Colon (tissue), 2 donors: ENCODE results near the gene OR52E5.

ENCODE experiments used
- FAIRE-seq: peaks from 2 replicates; lab custom pipeline; 2012; peaks lifted over from hg19 to GRCh38; lab: Jason Lieb, UNC
- donor health status: control.
- donor health status: control.

Gene OR52E5

GRCh38 chr11:5892908-5893307 lies at the start of gene OR52E5:
OR52E5 (plus strand) TSS chr11:5893208; CDS start chr11:5900777, 7,569 bp downstream.
- FAIRE-seq = no peak

- no peak for FAIRE-seq
These were observed 46.3 kb upstream of the OR52E5 start for GRCh38 chr11:5846701-5847100.

GRCh38 chr11:5847711-5848110 lies 45.3 kb upstream of the OR52E5 start:
- no peak for FAIRE-seq

GRCh38 chr11:5851002-5851401 lies 42.0 kb upstream of the OR52E5 start:
- FAIRE-seq = no peak

GRCh38 chr11:5857590-5857989 lies 35.4 kb upstream of the OR52E5 start, which contains the start of gene OR52E8:
OR52E8 (minus strand) TSS chr11:5857690; CDS start chr11:5857690, 0 bp downstream.
- FAIRE-seq = no peak

- no peak for FAIRE-seq
These were observed 27.2 kb upstream of the OR52E5 start for GRCh38 chr11:5865826-5866225.

GRCh38 chr11:5878564-5878963 lies 14.4 kb upstream of the OR52E5 start:
- no peak for FAIRE-seq

GRCh38 chr11:5880329-5880728 lies 12.7 kb upstream of the OR52E5 start, which contains the start of gene OR52E4:
OR52E4 (plus strand) TSS chr11:5880629; CDS start chr11:5884293, 3,664 bp downstream.
- FAIRE-seq = no peak

- no peak for FAIRE-seq
These were observed 11.3 kb upstream of the OR52E5 start for GRCh38 chr11:5881756-5882155.

- FAIRE-seq = no peak
These were observed 5.8 kb upstream of the OR52E5 start for GRCh38 chr11:5887172-5887571.

- FAIRE-seq = no peak
These were observed 5.3 kb upstream of the OR52E5 start for GRCh38 chr11:5887661-5888060.

GRCh38 chr11:5891216-5891800 lies 1.7 kb upstream of the OR52E5 start:
- no peak for FAIRE-seq

- no peak for FAIRE-seq
These were observed 6.5 kb downstream of the OR52E5 start for GRCh38 chr11:5899534-5899933.

- FAIRE-seq = no peak
These were observed 17.5 kb downstream of the OR52E5 start for GRCh38 chr11:5910540-5910939.

GRCh38 chr11:5922749-5923426 lies 29.9 kb downstream of the OR52E5 start:
- FAIRE-seq = no peak

- no peak for FAIRE-seq
These were observed 30.4 kb downstream of the OR52E5 start for GRCh38 chr11:5923427-5923776.

GRCh38 chr11:5923794-5924193 lies 30.8 kb downstream of the OR52E5 start:
- FAIRE-seq = no peak

GRCh38 chr11:5928271-5928670 lies 35.3 kb downstream of the OR52E5 start:
- FAIRE-seq = no peak

GRCh38 chr11:5928811-5929210 lies 35.8 kb downstream of the OR52E5 start:
- FAIRE-seq = no peak

- FAIRE-seq = no peak
These were observed 36.8 kb downstream of the OR52E5 start for GRCh38 chr11:5929571-5930368.

GRCh38 chr11:5930614-5931013 lies 37.6 kb downstream of the OR52E5 start:
- no peak for FAIRE-seq

- no peak for FAIRE-seq
These were observed 38.1 kb downstream of the OR52E5 start for GRCh38 chr11:5931061-5931460.

- FAIRE-seq = no peak
These were observed 39.7 kb downstream of the OR52E5 start for GRCh38 chr11:5932671-5933070.
